Astrocyte (in vitro differentiated cells and primary cell): ENCODE results near the gene CHURC1. TPM values are rescaled to one million over a fixed set of nuclear protein-coding genes. Genes with fewer than 3 reads are reported as not detected.

Experiments used
- DNase-seq: peaks from one replicate; pipeline ENCODE4 v3.0.0-alpha.2; 2010; ENCODE audit warnings: low read depth
- FAIRE-seq: peaks from 2 replicates; lab custom pipeline; 2011; peaks lifted over from hg19 to GRCh38; lab: Jason Lieb, UNC
- H2AFZ ChIP-seq: 2 replicates; pipeline ENCODE4 v1.6.0; 2012; ENCODE audit warnings: low read depth, low read length, inconsistent platforms
- H3K27ac ChIP-seq: 2 replicates; pipeline ENCODE4 v1.5.1; 2011; ENCODE audit warnings: low read depth, low read length, inconsistent platforms
- H3K27me3 ChIP-seq: 2 replicates; pipeline ENCODE4 v1.6.0; 2011; ENCODE audit warnings: low read length, inconsistent platforms; ENCODE audit not compliant: insufficient read depth
- H3K36me3 ChIP-seq: 2 replicates; pipeline ENCODE4 v1.5.1; 2011; ENCODE audit warnings: low read length, inconsistent platforms; ENCODE audit not compliant: insufficient read depth
- H3K4me1 ChIP-seq: 2 replicates; pipeline ENCODE4 v1.5.1; 2011; ENCODE audit warnings: low read length, inconsistent platforms; ENCODE audit not compliant: insufficient read depth
- H3K4me2 ChIP-seq: 2 replicates; pipeline ENCODE4 v1.6.0; 2012; ENCODE audit warnings: low read length, inconsistent platforms
- H3K4me3 ChIP-seq: 2 replicates; pipeline ENCODE4 v1.5.1; 2011; ENCODE audit warnings: low read depth, mild to moderate bottlenecking, low read length, inconsistent platforms; ENCODE audit not compliant: insufficient read depth
- H3K79me2 ChIP-seq: 2 replicates; pipeline ENCODE4 v1.6.0; 2012; ENCODE audit warnings: mild to moderate bottlenecking, low read length, inconsistent platforms; ENCODE audit not compliant: insufficient read depth
- H3K9ac ChIP-seq: 2 replicates; pipeline ENCODE4 v1.6.0; 2012; ENCODE audit warnings: mild to moderate bottlenecking, low read length, inconsistent platforms
- H3K9me3 ChIP-seq: 2 replicates; pipeline ENCODE4 v1.5.1; 2012; ENCODE audit warnings: low read depth, mild to moderate bottlenecking, low read length, inconsistent platforms; ENCODE audit not compliant: insufficient read depth
- H4K20me1 ChIP-seq: 2 replicates; pipeline ENCODE4 v1.6.0; 2012; ENCODE audit warnings: low read length, inconsistent platforms; ENCODE audit not compliant: insufficient read depth
- H3K27ac Mint-ChIP-seq: one replicate; pipeline ENCODE4 v1.8.0; 2021; ENCODE audit warnings: mild to moderate bottlenecking, mixed read lengths; ENCODE audit not compliant: unreplicated experiment
- H3K27me3 Mint-ChIP-seq: one replicate; pipeline ENCODE4 v1.8.0; 2021; ENCODE audit warnings: low read depth, mixed read lengths; ENCODE audit not compliant: unreplicated experiment
- H3K36me3 Mint-ChIP-seq: one replicate; pipeline ENCODE4 v1.8.0; 2021; ENCODE audit warnings: low read depth, mixed read lengths; ENCODE audit not compliant: unreplicated experiment
- H3K4me1 Mint-ChIP-seq: one replicate; pipeline ENCODE4 v1.8.0; 2021; ENCODE audit warnings: low read depth, mixed read lengths; ENCODE audit not compliant: unreplicated experiment
- H3K4me3 Mint-ChIP-seq: one replicate; pipeline ENCODE4 v1.8.0; 2021; ENCODE audit warnings: mild to moderate bottlenecking, moderate library complexity, mixed read lengths; ENCODE audit not compliant: unreplicated experiment
- H3K9me3 Mint-ChIP-seq: one replicate; pipeline ENCODE4 v1.8.0; 2021; ENCODE audit warnings: mild to moderate bottlenecking, mixed read lengths; ENCODE audit not compliant: unreplicated experiment
- CTCF ChIP-seq: IDR thresholded peaks from 2 replicates; pipeline ENCODE4 v1.5.1; 2011; ENCODE audit warnings: low read depth, mild to moderate bottlenecking, inconsistent platforms, low read length, moderate library complexity; ENCODE audit not compliant: insufficient read depth
- EZH2 ChIP-seq: IDR thresholded peaks from 2 replicates; pipeline ENCODE4 v1.6.1; 2012; ENCODE audit warnings: mild to moderate bottlenecking, low read length, inconsistent platforms; ENCODE audit not compliant: insufficient read depth
- total RNA-seq: library from RNA; stranded (reverse); gene quantifications from 2 replicates; pipeline ENCODE4 v1.2.1, GENCODE V29; 2021

The CHURC1 gene
- total RNA-seq, 1 donor from 2014 or later = 48.1 TPM

DNA sequence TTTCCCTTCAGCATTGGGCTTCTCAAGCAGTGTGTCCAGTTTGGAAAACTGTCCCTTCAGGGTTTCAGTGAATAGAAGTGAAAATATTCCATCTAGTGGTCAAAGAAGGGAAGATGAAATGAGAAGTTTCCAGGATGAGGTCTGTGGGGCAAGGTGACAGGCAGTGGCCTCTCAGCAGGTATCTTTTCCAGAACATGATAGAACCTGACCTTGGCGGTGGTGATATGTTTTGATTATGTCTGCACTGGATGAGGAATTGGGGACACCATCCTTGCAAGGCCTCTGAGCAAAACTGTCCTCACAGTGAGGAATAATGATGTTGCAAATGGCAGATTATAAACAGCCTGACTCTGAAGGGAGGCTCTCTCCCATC lies 23.6 kb downstream of the CHURC1 start:
- TF ChIP-seq CTCF (peak; percentile 32), EZH2 (no peak)
- FAIRE-seq (no peak), DNase-seq (no peak)
- no peak overlapping the region for H2AFZ ChIP-seq
- no peak overlapping the region for H3K4me3 ChIP-seq
- H3K9ac ChIP-seq = no peak overlapping the region
- Mint-ChIP-seq H3K9me3 (no peaks in the 10 kb centered on the region), H3K4me1 (peaks cover 2% of the 10 kb centered on the region), H3K36me3 (peaks cover 5% of the 10 kb centered on the region), H3K27me3 (no peaks in the 10 kb centered on the region), H3K4me3 (no peak overlapping the region), H3K27ac (no peak overlapping the region)
- H3K27ac ChIP-seq = no peak overlapping the region
- H3K27me3 ChIP-seq = no peaks in the 10 kb centered on the region
- H3K36me3 ChIP-seq = peaks cover 6% of the 10 kb centered on the region
- peaks cover 27% of the 10 kb centered on the region for H4K20me1 ChIP-seq
- H3K9me3 ChIP-seq = no peaks in the 10 kb centered on the region
- no peaks in the 10 kb centered on the region for H3K4me1 ChIP-seq
- no peak overlapping the region for H3K4me2 ChIP-seq
- no peaks in the 10 kb centered on the region for H3K79me2 ChIP-seq

DNA sequence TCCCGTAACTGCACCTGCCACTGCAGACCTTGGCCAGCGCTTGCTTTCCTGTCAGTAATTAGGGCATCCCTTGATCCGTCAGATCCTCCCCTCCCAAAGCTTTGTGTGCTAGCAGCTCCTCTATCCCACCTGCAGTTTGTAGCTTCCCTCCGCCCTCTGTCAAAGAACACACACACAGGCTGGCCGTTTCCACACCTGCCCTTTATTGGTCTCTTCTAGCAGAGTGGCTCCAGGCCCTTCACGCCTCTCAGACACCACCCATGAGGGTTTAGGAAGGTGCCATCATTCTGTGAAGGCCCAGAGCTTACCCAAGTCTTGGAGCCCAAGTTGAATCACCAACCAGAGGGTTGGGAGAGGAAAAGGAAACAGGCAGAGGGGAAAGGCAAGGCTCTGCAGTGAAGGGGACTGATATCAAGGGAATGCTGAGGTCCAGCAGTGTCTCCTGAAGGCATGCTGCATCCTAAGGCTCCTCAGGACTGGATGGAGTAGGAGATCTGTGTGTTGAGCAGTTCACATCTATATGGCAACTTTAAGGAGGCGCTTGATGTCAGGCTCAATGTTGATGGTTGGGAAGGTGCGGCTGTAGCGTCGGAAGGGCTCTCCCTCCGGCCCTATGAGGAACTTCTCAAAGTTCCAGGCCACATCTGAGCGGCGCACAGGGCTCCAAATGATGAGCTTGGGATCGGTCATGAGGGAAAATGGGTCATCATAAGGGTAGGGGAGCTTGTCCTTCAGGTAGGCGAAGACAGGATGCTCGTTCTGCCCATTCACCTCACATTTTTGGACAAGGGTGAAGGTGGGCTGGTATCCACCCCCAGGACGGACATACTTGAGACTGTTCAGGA lies 24.9 kb downstream of the CHURC1 start:
- no peak overlapping the region for H3K4me3 Mint-ChIP-seq
- H3K36me3 ChIP-seq = no peaks in the 10 kb centered on the region
- H3K36me3 Mint-ChIP-seq = peaks cover 13% of the 10 kb centered on the region
- H3K9me3 Mint-ChIP-seq = no peaks in the 10 kb centered on the region
- H4K20me1 ChIP-seq = peaks cover 27% of the 10 kb centered on the region
- no peak overlapping the region for H2AFZ ChIP-seq
- H3K79me2 ChIP-seq = no peaks in the 10 kb centered on the region
- no peaks in the 10 kb centered on the region for H3K4me1 ChIP-seq
- no peaks in the 10 kb centered on the region for H3K27me3 Mint-ChIP-seq
- no peak overlapping the region for H3K27ac ChIP-seq
- no peaks in the 10 kb centered on the region for H3K27me3 ChIP-seq
- FAIRE-seq (no peak), DNase-seq (no peak)
- no peak overlapping the region for H3K4me2 ChIP-seq
- TF ChIP-seq EZH2 (no peak), CTCF (no peak)
- H3K4me1 Mint-ChIP-seq = peaks cover 2% of the 10 kb centered on the region
- no peak overlapping the region for H3K9ac ChIP-seq
- no peak overlapping the region for H3K4me3 ChIP-seq
- H3K9me3 ChIP-seq = no peaks in the 10 kb centered on the region
- no peak overlapping the region for H3K27ac Mint-ChIP-seq

GRCh38 chr14:64939817-64940190 lies 25.5 kb downstream of the CHURC1 start:
- FAIRE-seq = no peak
- Histone ChIP-seq H3K27me3 (no peaks in the 10 kb centered on the region), H3K79me2 (no peaks in the 10 kb centered on the region), H3K9ac (no peak overlapping the region), H4K20me1 (peaks cover 23% of the 10 kb centered on the region), H3K9me3 (no peaks in the 10 kb centered on the region), H3K36me3 (no peaks in the 10 kb centered on the region), H2AFZ (no peak overlapping the region), H3K4me3 (no peak overlapping the region), H3K4me2 (no peak overlapping the region), H3K4me1 (no peaks in the 10 kb centered on the region), H3K27ac (no peak overlapping the region)
- peaks cover 13% of the 10 kb centered on the region for H3K36me3 Mint-ChIP-seq
- H3K9me3 Mint-ChIP-seq = no peaks in the 10 kb centered on the region
- no peaks in the 10 kb centered on the region for H3K27me3 Mint-ChIP-seq
- peaks cover 2% of the 10 kb centered on the region for H3K4me1 Mint-ChIP-seq
- no peak for DNase-seq
- TF ChIP-seq EZH2 (no peak), CTCF (no peak)
- H3K4me3 Mint-ChIP-seq = no peak overlapping the region
- no peak overlapping the region for H3K27ac Mint-ChIP-seq
